HFF-Myc (cell line): ENCODE measurements around the gene FBN3.

Experiments
- DNase-seq: peaks from one replicate; pipeline ENCODE4 v3.0.0-alpha.2; 2011; ENCODE audit warnings: low read depth; ENCODE audit errors: extremely low read depth
- H3K4me3 ChIP-seq: replicated peaks from 2 replicates; pipeline ENCODE4 v1.5.1; 2011; ENCODE audit warnings: low read depth, mild to moderate bottlenecking, control low read depth, low read length
- CTCF ChIP-seq: IDR thresholded peaks from 2 replicates; pipeline ENCODE4 v1.5.1; 2012; ENCODE audit warnings: mild to moderate bottlenecking, low read depth, low read length, control low read depth; ENCODE audit errors: missing control alignments

FBN3 gene

GRCh38 chr19:8129061-8129618 is 20.3 kb downstream of the FBN3 start:
- H3K4me3 ChIP-seq: no peak overlapping the region
- no peak for TF ChIP-seq CTCF
- no peak for DNase-seq

DNA sequence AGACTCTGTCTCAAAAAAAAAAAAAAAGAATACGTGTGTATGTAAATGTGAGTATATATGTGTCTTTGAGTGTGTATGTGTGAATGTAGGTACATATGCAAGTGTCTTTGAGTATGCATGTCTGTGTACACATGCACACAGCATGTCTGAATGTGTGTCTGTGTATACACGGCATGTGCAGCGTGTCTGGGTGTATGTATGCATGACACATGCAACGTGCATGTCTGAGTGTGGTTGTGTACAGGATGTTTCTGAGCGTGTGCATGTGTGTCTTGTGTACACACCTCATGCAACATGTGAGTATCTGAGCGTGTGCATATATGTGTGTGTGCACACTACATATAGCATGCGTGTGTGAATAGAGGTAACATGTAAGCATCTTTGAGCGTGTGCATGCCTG is 20.8 kb downstream of the FBN3 start:
- DNase-seq: no peak
- H3K4me3 ChIP-seq: no peak overlapping the region
- TF ChIP-seq CTCF: no peak

- H3K4me3 ChIP-seq: no peak overlapping the region
- TF ChIP-seq CTCF: no peak
- DNase-seq: no peak
Observed at GRCh38 chr19:8127311-8127710, 22.1 kb downstream of the FBN3 start.

DNA sequence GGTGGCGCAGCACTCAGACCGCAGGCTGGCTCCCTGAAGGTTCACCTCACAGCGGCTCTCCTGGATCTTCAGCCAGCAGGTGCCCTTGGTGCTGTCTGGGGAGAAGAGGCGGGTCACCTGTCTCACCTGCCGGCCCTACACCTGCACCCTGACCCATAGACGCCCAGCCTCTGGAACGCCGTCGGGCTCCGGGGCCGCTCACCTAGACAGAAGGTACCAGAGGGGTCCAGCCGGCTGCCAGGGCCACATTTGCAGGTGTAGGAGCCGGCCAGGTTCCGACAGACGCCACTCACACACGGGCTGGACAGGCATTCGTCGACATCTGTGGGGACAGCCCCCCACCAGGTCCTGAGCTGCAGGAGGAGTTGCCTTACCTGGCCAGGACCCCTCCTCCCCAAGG is 22.9 kb downstream of the FBN3 start:
- TF ChIP-seq CTCF: no peak
- H3K4me3 ChIP-seq: no peak overlapping the region
- no peak for DNase-seq

DNA sequence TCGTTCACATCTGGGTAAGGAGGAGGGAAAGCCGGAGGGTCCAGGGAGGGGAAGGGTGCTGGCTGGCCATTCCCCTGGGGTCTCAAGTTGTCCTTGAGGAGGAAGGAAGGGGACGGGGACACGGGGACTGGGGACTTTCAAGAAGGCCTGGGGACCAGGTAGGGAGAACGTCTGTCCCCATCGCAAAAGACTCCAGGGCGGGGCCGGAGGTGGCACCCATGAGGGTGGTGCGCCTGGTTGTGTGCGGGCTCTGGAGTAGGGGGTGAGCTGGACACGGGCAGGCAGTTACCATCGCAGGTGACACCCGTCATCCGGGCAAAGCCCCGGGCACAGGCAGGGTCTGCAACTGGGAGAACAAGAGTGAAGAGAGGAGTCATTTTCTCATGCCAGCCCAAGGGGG is 23.4 kb downstream of the FBN3 start:
- TF ChIP-seq CTCF: no peak
- H3K4me3 ChIP-seq: no peak overlapping the region
- no peak for DNase-seq

DNA sequence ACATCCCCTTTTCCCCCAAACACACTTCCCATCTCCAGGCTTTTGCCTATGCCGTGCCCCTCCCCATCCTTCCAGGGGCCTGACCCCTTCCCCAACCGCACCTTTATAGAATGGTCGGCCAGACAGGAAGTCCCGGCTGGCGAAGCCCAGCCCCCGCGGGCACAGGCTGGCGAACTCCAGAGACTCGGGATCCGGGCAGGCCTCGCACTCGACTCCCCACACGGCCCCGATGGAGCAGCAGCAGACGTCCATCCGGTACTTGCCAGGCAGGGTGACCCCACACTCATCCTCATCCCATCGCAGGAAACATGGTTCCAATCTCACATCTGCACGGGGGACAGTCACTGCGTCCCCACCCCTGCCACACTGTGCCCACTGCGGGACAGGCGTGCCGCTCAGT is 25.7 kb downstream of the FBN3 start:
- H3K4me3 ChIP-seq: no peak overlapping the region
- no peak for DNase-seq
- TF ChIP-seq CTCF: no peak
